GM21576 (cell line): ENCODE data around the gene OVCH1.

ENCODE experiments used
- ATAC-seq: cut with Tn5 transposase; IDR thresholded peaks from one replicate; pipeline ENCODE4 v1.9.1; 2021; ENCODE audit warnings: mild to moderate bottlenecking, moderate library complexity; ENCODE audit not compliant: unreplicated experiment

Gene OVCH1

GRCh38 chr12:29497588-29497987 lies at the start of gene OVCH1:
Gene OVCH1 (minus strand): TSS chr12:29497686. CDS start chr12:29497686, 0 bp downstream.
- ATAC-seq: no peak

- ATAC-seq: no peak
Measured at GRCh38 chr12:29547151-29547632, 49.7 kb upstream of the OVCH1 start.

GRCh38 chr12:29546000-29546399 lies 48.5 kb upstream of the OVCH1 start:
- no peak for ATAC-seq

- peak; percentile 87 for ATAC-seq
Measured at GRCh38 chr12:29545102-29545467, 47.6 kb upstream of the OVCH1 start.

- ATAC-seq: peak; percentile 15
Measured at GRCh38 chr12:29544428-29545101, 47.1 kb upstream of the OVCH1 start.

- no peak for ATAC-seq
Measured at GRCh38 chr12:29543036-29543435, 45.5 kb upstream of the OVCH1 start.

- no peak for ATAC-seq
Measured at GRCh38 chr12:29537298-29537697, 39.8 kb upstream of the OVCH1 start.

- no peak for ATAC-seq
Measured at GRCh38 chr12:29534935-29535334, 37.4 kb upstream of the OVCH1 start.

GRCh38 chr12:29533815-29534489 lies 36.5 kb upstream of the OVCH1 start:
- ATAC-seq: no peak

GRCh38 chr12:29531471-29531870 lies 34.0 kb upstream of the OVCH1 start:
- no peak for ATAC-seq

- no peak for ATAC-seq
Measured at GRCh38 chr12:29530436-29530835, 33.0 kb upstream of the OVCH1 start.

GRCh38 chr12:29528161-29528560 lies 30.7 kb upstream of the OVCH1 start:
- no peak for ATAC-seq

GRCh38 chr12:29521951-29522350 lies 24.5 kb upstream of the OVCH1 start:
- ATAC-seq: no peak

- ATAC-seq: no peak
Measured at GRCh38 chr12:29519585-29520182, 22.2 kb upstream of the OVCH1 start.

- ATAC-seq: no peak
Measured at GRCh38 chr12:29518407-29518806, 20.9 kb upstream of the OVCH1 start.

- no peak for ATAC-seq
Measured at GRCh38 chr12:29517264-29517663, 19.8 kb upstream of the OVCH1 start.

- no peak for ATAC-seq
Measured at GRCh38 chr12:29516431-29516875, 19.0 kb upstream of the OVCH1 start.

- ATAC-seq: no peak
Measured at GRCh38 chr12:29510591-29511185, 13.2 kb upstream of the OVCH1 start.

GRCh38 chr12:29509503-29509902 lies 12.0 kb upstream of the OVCH1 start:
- ATAC-seq: no peak

GRCh38 chr12:29508949-29509348 lies 11.5 kb upstream of the OVCH1 start:
- ATAC-seq: no peak

- no peak for ATAC-seq
Measured at GRCh38 chr12:29505122-29505521, 7.6 kb upstream of the OVCH1 start.

- ATAC-seq: no peak
Measured at GRCh38 chr12:29503283-29503682, 5.8 kb upstream of the OVCH1 start.
